Cardiac fibroblast (primary cell): ENCODE measurements around the gene ATXN3.

Source experiments
- DNase-seq, 2 donors: peaks; one replicate each; pipeline versions ENCODE4 v3.0.0 to v3.0.0-alpha.2; 2010; ENCODE audit warnings: low read depth in 2 of 2
- H3K4me3 ChIP-seq, 2 donors: replicated peaks in 1 of 2; 1 replicate in 1 of 2; 2 replicates in 1 of 2; pipeline ENCODE4 v1.5.1; 2011; ENCODE audit warnings: low read depth in 2 of 2, low read length in 2 of 2, mild to moderate bottlenecking in 2 of 2, moderate library complexity in 1 of 2
- CTCF ChIP-seq: IDR thresholded peaks from one replicate; pipeline ENCODE4 v1.5.1; 2011; ENCODE audit warnings: low read depth, mild to moderate bottlenecking, low read length, inconsistent platforms

ATXN3 gene

GRCh38 chr14:92135269-92135668 is 28.9 kb upstream of the ATXN3 start:
- no peak overlapping the region for H3K4me3 ChIP-seq
- peak; percentile 63 to 67 for DNase-seq
- TF ChIP-seq CTCF, result peak; percentile 48

- no peak for TF ChIP-seq CTCF
- DNase-seq, result no peak
- H3K4me3 ChIP-seq, result no peak overlapping the region
Measured at GRCh38 chr14:92134456-92134855, 28.1 kb upstream of the ATXN3 start.

- peak; percentile 6 to 21 for DNase-seq
- no peak for TF ChIP-seq CTCF
Measured at GRCh38 chr14:92122761-92123160, 16.4 kb upstream of the ATXN3 start.

GRCh38 chr14:92122351-92122677 is 15.9 kb upstream of the ATXN3 start:
- peak; percentile 44 to 47 for DNase-seq
- no peak for TF ChIP-seq CTCF
- H3K4me3 ChIP-seq, result peak overlapping the region; percentile 67 to 91

More at GRCh38 chr14:92122761-92123160, 16.4 kb upstream of the ATXN3 start:
- H3K4me3 ChIP-seq, result peak overlapping the region; percentile 67 to 91

GRCh38 chr14:92121670-92122350 is 15.4 kb upstream of the ATXN3 start, which contains the start of the genes CPSF2 and NDUFB1:
Gene CPSF2 (plus strand): TSS chr14:92121969. CDS start chr14:92130985, 9,016 bp downstream.
Gene NDUFB1 (minus strand): TSS chr14:92121706. CDS start chr14:92117637, 4,069 bp downstream.
- H3K4me3 ChIP-seq, result peak within 1 kb of the TSS; percentile 67 to 91
- peak; percentile 80 to 83 for DNase-seq
- no peak for TF ChIP-seq CTCF

- no peak for TF ChIP-seq CTCF
- peak; percentile 47 to 54 for DNase-seq
Measured at GRCh38 chr14:92121207-92121669, 14.9 kb upstream of the ATXN3 start.

GRCh38 chr14:92109490-92109889 is 3.1 kb upstream of the ATXN3 start:
- TF ChIP-seq CTCF, result no peak
- no peak overlapping the region for H3K4me3 ChIP-seq
- DNase-seq, result no peak

More at GRCh38 chr14:92121207-92121669, 14.9 kb upstream of the ATXN3 start:
- H3K4me3 ChIP-seq, result peak overlapping the region; percentile 67 to 91
